ENCODE data around the gene CERK.

The CERK gene

DNA sequence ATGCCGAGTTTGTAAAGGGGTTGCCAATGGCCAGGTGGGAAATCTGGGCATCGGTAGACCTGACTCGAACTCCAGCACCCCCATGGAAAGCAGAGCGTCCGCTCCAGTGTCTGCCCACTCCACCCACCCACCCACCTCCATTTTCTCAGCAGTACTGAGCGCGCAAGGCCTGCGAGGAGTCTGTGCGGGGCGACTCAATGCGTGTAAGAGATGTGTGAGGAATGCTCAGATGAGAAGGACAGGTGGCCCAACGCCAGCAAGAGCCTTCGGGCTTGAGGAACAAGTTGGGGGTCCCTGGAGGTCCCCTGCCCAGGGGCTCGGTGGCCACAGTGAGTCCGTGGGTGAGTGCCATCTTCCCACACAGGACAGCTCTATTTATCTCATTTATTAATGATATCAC is 50.6 kb downstream of the CERK start:
- H3K36me3 ChIP-seq (ENCODE audit: control insufficient read depth, insufficient read depth, low read length): peaks cover 20% of the 10 kb centered on the region
- no peak overlapping the region for H3K9ac ChIP-seq (ENCODE audit: low read depth, low read length)
- no peaks in the 10 kb centered on the region for H3K4me1 ChIP-seq (ENCODE audit: control insufficient read depth, insufficient read depth, low read length)
- no peaks in the 10 kb centered on the region for H3K9me3 ChIP-seq (ENCODE audit: control insufficient read depth, insufficient read depth, low read length)
- H3K27me3 ChIP-seq (ENCODE audit: control insufficient read depth, insufficient read depth, low read length): no peaks in the 10 kb centered on the region
- no peak overlapping the region for H3K4me3 ChIP-seq (ENCODE audit: low read depth, low read length)

DNA sequence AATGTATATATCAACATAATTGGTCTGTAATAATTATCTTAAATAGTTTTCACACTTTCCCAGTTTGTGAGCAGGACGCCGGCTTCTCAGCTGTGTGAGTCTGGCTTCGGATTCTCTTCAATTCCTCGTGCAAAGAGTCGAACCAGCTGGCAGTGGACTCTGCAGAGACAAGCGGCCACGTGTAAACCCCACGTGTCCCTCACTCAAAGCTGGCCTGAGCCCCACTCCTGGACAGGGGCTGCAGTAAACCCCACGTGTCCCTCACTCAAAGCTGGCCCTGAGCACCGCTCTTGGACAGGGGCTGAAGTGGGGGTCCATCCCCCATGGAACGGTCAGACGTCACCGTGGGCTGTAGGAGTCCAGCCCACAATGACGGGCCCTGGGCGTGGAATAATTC is 51.0 kb downstream of the CERK start:
- peaks cover 20% of the 10 kb centered on the region for H3K36me3 ChIP-seq (ENCODE audit: control insufficient read depth, insufficient read depth, low read length)
- no peaks in the 10 kb centered on the region for H3K27me3 ChIP-seq (ENCODE audit: control insufficient read depth, insufficient read depth, low read length)
- no peaks in the 10 kb centered on the region for H3K4me1 ChIP-seq (ENCODE audit: control insufficient read depth, insufficient read depth, low read length)
- H3K4me3 ChIP-seq (ENCODE audit: low read depth, low read length): no peak overlapping the region
- no peaks in the 10 kb centered on the region for H3K9me3 ChIP-seq (ENCODE audit: control insufficient read depth, insufficient read depth, low read length)
- H3K9ac ChIP-seq (ENCODE audit: low read depth, low read length): no peak overlapping the region

DNA sequence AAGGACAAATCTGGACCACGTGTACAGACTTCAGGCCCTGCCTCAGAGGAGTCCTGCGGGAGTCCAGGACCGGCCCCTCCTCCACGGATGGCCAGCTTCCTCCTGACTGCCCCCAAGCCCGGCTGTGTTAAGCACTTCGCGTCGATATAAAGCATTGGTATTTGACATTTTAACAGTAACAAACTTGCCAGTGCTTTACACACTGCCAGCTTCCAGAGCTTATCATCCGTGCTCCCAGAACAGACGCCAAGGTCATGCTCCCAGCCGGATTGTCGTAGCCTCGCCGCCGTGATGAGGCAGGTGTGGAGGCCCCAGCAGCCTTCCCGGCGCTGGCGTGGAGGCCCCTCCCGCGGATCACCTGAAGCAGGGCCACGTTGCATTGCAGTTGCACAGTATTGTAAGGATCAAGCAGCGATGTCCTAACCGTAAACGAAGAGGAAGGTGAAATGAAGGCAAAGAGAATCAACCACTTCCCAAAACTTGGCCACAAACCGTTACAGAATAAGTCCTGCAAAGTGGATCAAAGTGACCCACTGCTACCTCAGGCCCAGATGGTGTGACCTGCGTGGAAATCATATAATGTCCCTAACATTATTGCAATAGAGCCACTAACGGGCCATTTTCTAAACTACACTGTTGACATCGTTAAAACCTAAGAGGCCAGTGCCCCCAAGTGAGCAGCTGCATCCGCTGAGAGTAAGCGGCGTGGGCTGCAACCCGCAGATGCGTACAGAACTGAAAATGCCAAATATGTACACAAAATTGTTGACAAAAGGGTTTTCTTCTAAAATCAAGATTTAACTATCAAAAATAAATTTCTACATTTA is 51.6 kb downstream of the CERK start:
- Histone ChIP-seq H3K9me3 (ENCODE audit: control insufficient read depth, insufficient read depth, low read length) (no peaks in the 10 kb centered on the region), H3K9ac (ENCODE audit: low read depth, low read length) (no peak overlapping the region), H3K4me1 (ENCODE audit: control insufficient read depth, insufficient read depth, low read length) (no peaks in the 10 kb centered on the region), H3K4me3 (ENCODE audit: low read depth, low read length) (no peak overlapping the region), H3K27me3 (ENCODE audit: control insufficient read depth, insufficient read depth, low read length) (no peaks in the 10 kb centered on the region), H3K36me3 (ENCODE audit: control insufficient read depth, insufficient read depth, low read length) (peaks cover 16% of the 10 kb centered on the region)

DNA sequence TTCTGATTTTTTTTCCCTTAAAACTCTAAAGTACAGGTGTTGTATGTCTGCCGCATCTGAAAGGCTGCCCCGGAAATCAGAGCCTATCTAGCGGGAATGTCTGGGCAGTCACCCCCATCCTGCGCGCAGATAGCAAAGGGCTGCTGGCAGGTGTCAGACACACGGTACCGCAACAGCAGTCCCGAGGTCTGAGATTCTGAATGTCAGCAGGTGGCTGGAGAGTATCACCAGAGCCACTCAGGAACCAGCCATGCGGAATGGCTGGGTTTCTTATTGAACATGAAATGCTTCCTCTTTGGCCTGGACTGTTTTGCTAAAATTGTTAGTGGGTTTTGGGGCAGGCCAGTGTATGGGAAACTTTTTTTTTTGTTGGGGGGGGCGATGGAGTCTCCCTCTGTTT is 53.3 kb downstream of the CERK start:
- H3K9ac ChIP-seq (ENCODE audit: low read depth, low read length): no peak overlapping the region
- H3K27me3 ChIP-seq (ENCODE audit: control insufficient read depth, insufficient read depth, low read length): no peaks in the 10 kb centered on the region
- no peaks in the 10 kb centered on the region for H3K4me1 ChIP-seq (ENCODE audit: control insufficient read depth, insufficient read depth, low read length)
- H3K36me3 ChIP-seq (ENCODE audit: control insufficient read depth, insufficient read depth, low read length): peaks cover 14% of the 10 kb centered on the region
- no peaks in the 10 kb centered on the region for H3K9me3 ChIP-seq (ENCODE audit: control insufficient read depth, insufficient read depth, low read length)
- H3K4me3 ChIP-seq (ENCODE audit: low read depth, low read length): no peak overlapping the region

DNA sequence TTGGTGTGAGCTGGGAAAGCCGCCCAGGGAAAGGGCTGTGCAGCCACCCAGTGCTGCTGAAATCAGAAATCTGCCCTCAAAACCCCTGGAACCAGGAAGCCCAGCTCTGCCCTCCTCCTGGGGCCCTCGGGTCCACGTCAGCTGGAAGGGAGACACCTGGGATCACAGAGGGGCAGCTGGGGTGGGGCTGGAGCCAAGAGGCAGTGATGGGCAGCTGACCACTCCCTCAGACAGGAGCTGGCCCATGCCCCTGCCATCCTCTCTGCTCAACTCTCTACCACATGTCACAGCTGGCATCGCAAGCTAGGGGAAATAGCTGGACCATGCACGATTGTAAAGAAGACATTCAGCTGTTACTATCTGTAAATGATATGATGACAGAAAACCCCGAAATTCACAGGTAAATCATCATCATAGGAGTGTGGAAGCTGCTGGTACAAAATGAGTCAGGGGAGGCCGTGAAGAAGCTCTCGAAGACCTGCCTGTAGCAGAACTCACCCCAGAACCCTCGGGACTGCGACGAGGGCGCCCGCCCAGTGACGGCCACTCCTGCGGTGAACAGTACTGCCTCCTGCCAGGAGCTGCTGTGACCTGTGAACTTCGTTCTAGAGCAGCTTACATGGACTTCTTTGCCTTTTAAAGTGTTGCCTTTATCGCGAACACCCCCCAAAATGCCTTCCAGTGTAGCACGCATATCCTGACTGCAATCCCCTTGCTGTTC is 55.9 kb downstream of the CERK start:
- Histone ChIP-seq H3K4me1 (ENCODE audit: control insufficient read depth, insufficient read depth, low read length) (no peaks in the 10 kb centered on the region), H3K9ac (ENCODE audit: low read depth, low read length) (no peak overlapping the region), H3K36me3 (ENCODE audit: control insufficient read depth, insufficient read depth, low read length) (peaks cover 10% of the 10 kb centered on the region), H3K4me3 (ENCODE audit: low read depth, low read length) (no peak overlapping the region), H3K9me3 (ENCODE audit: control insufficient read depth, insufficient read depth, low read length) (no peaks in the 10 kb centered on the region), H3K27me3 (ENCODE audit: control insufficient read depth, insufficient read depth, low read length) (no peaks in the 10 kb centered on the region)

DNA sequence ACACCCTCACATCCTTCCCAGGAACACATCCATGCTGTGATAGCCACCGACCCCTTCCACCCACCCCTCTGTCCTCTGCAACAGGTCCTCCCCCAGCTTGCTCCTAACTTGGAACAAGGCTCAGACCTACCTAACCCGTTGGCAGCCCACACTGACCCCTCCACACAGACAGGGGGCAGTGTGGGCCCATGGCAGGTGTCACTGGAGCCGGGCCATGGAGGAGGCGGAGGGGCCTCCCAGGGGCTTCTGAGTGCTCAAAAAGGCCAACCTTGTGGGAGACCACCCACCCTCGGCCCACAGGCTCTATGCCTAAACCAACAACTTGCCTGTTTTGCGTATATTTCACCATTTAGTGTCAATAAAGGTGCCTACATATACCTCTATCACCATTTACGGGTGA is 57.0 kb downstream of the CERK start:
- H3K4me3 ChIP-seq (ENCODE audit: low read depth, low read length): no peak overlapping the region
- H3K9ac ChIP-seq (ENCODE audit: low read depth, low read length): no peak overlapping the region
- no peaks in the 10 kb centered on the region for H3K4me1 ChIP-seq (ENCODE audit: control insufficient read depth, insufficient read depth, low read length)
- peaks cover 5% of the 10 kb centered on the region for H3K36me3 ChIP-seq (ENCODE audit: control insufficient read depth, insufficient read depth, low read length)
- no peaks in the 10 kb centered on the region for H3K27me3 ChIP-seq (ENCODE audit: control insufficient read depth, insufficient read depth, low read length)
- no peaks in the 10 kb centered on the region for H3K9me3 ChIP-seq (ENCODE audit: control insufficient read depth, insufficient read depth, low read length)

DNA sequence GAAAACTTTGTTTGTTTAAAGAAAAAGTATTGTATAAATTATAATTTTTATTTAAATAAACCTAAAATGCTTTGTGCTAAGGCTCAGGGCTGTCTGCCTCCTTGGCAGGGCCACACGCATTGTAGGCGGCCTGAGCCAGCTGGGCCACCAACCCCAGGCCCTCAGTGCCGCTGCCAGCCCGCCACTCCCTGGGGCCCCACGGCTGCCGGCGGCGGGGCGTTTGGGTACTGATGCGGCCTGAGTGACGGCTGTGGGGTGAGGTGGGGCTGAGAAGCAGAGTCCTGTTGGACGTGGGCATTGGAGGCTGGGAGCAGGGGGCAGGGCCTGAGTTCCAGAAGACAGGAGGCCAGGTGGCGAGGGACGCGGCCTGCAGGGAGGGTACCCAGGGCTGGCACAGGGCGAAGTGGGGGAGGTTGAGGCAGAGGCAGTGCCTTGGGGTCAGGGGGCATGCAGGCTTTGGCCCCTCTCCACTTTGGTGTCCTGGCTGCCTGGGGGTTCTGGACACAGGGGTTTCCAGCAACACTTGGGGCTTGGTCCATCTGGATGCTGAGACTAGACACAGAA is 58.3 kb downstream of the CERK start:
- H3K4me1 ChIP-seq (ENCODE audit: control insufficient read depth, insufficient read depth, low read length): no peaks in the 10 kb centered on the region
- H3K9me3 ChIP-seq (ENCODE audit: control insufficient read depth, insufficient read depth, low read length): no peaks in the 10 kb centered on the region
- H3K27me3 ChIP-seq (ENCODE audit: control insufficient read depth, insufficient read depth, low read length): no peaks in the 10 kb centered on the region
- H3K9ac ChIP-seq (ENCODE audit: low read depth, low read length): no peak overlapping the region
- H3K36me3 ChIP-seq (ENCODE audit: control insufficient read depth, insufficient read depth, low read length): peaks cover 4% of the 10 kb centered on the region
- H3K4me3 ChIP-seq (ENCODE audit: low read depth, low read length): no peak overlapping the region

DNA sequence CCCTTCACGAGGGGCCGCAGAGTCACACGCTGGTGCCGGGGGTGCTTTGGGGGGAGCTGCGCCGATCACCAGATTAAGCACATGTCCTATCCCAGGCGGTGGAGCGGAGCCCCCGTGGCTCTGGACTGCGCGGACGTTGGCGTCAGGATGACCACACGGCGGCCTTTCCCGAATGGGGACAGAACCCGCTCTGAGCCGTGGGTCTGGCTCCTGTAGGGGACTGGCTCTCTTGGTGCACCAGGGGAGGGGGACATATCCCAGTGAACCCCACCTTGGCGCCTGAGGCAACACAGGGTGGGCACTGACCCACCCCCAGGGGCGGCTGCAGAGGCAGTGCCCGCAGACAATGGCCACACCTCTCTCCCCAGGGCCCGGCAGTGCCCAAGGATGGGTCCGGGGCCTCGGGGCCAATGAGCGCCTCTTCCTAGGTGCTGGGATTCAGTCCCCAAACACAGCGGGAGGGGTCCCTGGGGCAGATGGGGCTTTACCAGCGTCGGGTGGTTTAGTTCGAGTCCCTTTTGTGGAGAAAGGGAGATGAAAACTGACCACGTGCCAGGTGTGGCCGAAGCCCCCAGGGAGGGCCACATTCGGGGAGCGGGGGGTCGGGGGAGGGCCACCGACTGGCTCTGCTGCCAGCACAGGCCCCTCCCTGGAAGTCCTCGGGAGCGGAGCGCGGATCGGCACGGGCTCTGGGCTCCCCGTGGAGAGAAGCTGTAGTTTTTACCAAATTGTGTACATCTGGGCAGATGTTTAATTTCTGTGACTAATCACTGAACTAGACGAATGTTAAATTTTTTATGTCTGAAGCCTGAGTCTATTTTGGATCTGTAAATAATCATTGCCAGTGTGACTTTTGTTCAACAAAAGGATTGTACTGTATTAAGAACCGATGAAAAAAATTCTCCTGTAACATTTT is 59.0 kb downstream of the CERK start:
- Histone ChIP-seq H3K4me1 (ENCODE audit: control insufficient read depth, insufficient read depth, low read length) (no peaks in the 10 kb centered on the region), H3K27me3 (ENCODE audit: control insufficient read depth, insufficient read depth, low read length) (no peaks in the 10 kb centered on the region), H3K4me3 (ENCODE audit: low read depth, low read length) (no peak overlapping the region), H3K36me3 (ENCODE audit: control insufficient read depth, insufficient read depth, low read length) (peaks cover 6% of the 10 kb centered on the region), H3K9ac (ENCODE audit: low read depth, low read length) (no peak overlapping the region), H3K9me3 (ENCODE audit: control insufficient read depth, insufficient read depth, low read length) (no peaks in the 10 kb centered on the region)

DNA sequence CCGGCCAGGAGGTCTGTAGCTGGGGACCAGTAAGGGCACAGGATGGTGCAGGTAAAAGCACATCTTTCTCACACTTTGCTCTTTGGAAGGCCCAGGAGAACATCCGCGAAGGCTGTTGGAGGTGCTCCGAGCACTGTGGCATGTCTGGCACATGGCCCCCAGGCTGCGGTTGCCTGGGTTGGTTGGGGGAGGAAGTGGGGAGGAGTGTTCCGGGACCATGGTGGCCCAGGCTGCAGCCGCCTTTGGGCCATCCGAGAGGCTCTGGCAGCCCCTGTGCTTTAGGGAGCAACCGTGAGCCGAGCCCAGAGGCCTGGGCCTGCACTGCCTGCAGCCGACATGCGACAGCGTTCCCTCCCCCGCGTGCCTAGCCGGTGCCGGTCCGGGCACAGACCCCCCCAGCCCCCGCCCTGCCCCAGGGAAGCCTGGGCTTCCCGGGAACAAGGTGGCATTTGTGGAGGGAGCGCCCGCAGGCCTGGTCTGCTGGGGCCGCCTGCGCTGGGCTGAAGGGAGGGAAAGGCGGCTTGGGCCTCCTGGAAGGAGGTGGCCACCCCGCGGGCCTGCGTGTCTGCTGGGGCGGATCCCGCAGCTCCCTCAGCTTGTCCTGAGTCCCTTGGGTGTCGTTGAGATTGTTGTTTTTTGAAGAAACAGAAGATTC is 59.9 kb downstream of the CERK start:
- Histone ChIP-seq H3K27me3 (ENCODE audit: control insufficient read depth, insufficient read depth, low read length) (no peaks in the 10 kb centered on the region), H3K9ac (ENCODE audit: low read depth, low read length) (no peak overlapping the region), H3K36me3 (ENCODE audit: control insufficient read depth, insufficient read depth, low read length) (peaks cover 11% of the 10 kb centered on the region), H3K9me3 (ENCODE audit: control insufficient read depth, insufficient read depth, low read length) (no peaks in the 10 kb centered on the region), H3K4me1 (ENCODE audit: control insufficient read depth, insufficient read depth, low read length) (no peaks in the 10 kb centered on the region), H3K4me3 (ENCODE audit: low read depth, low read length) (no peak overlapping the region)

DNA sequence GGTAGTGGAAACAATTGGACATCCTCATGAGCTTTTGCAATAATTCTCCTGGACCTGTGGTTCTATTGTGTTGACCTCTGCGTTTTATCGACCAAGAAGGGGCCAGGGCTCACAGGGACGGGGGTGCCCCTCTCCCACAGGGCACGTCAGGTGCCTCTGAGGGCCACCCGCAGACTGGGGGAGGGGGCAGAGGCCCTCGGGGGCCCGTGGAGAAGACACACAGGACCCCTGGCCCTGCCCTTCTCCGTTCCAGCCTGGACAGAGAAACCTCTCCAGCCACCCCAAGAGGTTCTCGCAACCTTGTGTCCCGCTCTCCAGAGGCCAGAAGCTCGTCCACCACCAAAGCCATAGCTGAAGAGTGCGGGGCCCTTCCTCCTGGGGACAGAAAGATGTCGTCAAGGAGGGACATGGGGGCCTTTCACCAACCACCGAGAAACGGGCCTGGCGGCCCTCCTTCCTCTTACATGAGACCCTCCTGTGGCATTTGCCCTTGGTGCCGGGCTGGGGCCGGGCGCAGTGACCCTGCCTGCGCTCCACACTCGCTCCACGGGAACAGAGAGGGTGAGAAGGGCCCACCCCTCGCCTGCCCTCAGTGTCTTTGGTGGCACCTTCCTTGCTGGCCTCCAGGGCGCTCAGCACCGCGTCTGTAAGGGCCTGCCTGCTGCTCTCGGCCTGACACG is 60.6 kb downstream of the CERK start:
- Histone ChIP-seq H3K9me3 (ENCODE audit: control insufficient read depth, insufficient read depth, low read length) (no peaks in the 10 kb centered on the region), H3K27me3 (ENCODE audit: control insufficient read depth, insufficient read depth, low read length) (no peaks in the 10 kb centered on the region), H3K4me1 (ENCODE audit: control insufficient read depth, insufficient read depth, low read length) (no peaks in the 10 kb centered on the region), H3K4me3 (ENCODE audit: low read depth, low read length) (no peak overlapping the region), H3K9ac (ENCODE audit: low read depth, low read length) (no peak overlapping the region), H3K36me3 (ENCODE audit: control insufficient read depth, insufficient read depth, low read length) (peaks cover 11% of the 10 kb centered on the region)
